Motor neuron (in vitro differentiated cells): Measurements from ENCODE around the gene ALDOB. TPM values are rescaled to one million over a fixed set of nuclear protein-coding genes. Genes with fewer than 3 reads are reported as not detected.

Experiments
- total RNA-seq, 8 experiments: library from RNA; unstranded; fragments of 300-600 nt; gene quantifications; 2 replicates each; pipeline versions ENCODE4 v1.2.3 to v1.2.4, GENCODE V29; 2022

The ALDOB gene
- total RNA-seq, 8 experiments from 2014 or later: 0.18 to 1.0 (median 0.46) TPM; not detected in 1

Other genes starting within 250 kb of the ALDOB start
- gene BAAT, start 50.8 kb downstream of the ALDOB start, total RNA-seq: under 1 TPM in 7 of 8 experiments, not detected in 1; 0.10 to 0.46 (median 0.22) TPM
- 10 to 100 TPM; 18.3 to 23.5 (median 20.0) TPM for gene MRPL50, start 37.2 kb downstream of the ALDOB start, total RNA-seq
- gene ZNF189, start 36.9 kb downstream of the ALDOB start, total RNA-seq: 10 to 100 TPM; 10.7 to 29.7 (median 20.0) TPM
- gene RNF20, start 98.1 kb upstream of the ALDOB start, total RNA-seq: 100 to 1,000 TPM in 1 of 8 experiments, 10 to 100 TPM in 7; 30.1 to 124 (median 35.5) TPM
- 1 to 10 TPM in 1 of 8 experiments, under 1 TPM in 4, not detected in 3; 0.10 to 1.5 (median 0.17) TPM for gene PPP3R2, start 159.2 kb upstream of the ALDOB start, total RNA-seq